DND-41 (cell line): ENCODE measurements around the gene AFAP1.

Experiments used
- ATAC-seq: fragments of 200-7000 bp; cut with Tn5 transposase; 3 replicates; pipeline ENCODE4 v1.9.1; 2021; ENCODE audit warnings: low read depth; ENCODE audit not compliant: insufficient read depth
- DNase-seq: peaks from one replicate; pipeline ENCODE4 v3.0.0-alpha.2; 2020
- H2AFZ ChIP-seq: 2 replicates; pipeline ENCODE4 v1.6.0; 2012; ENCODE audit warnings: low read depth, low read length
- H3K27ac ChIP-seq: 2 replicates; pipeline ENCODE4 v1.5.1; 2012; ENCODE audit warnings: low read length, inconsistent platforms
- H3K27me3 ChIP-seq: fragments of 200-600 bp; sonication (generic); 2 replicates; pipeline ENCODE4 v1.6.0; 2012; ENCODE audit warnings: low read length, mild to moderate bottlenecking, inconsistent platforms; ENCODE audit not compliant: insufficient read depth, poor library complexity
- H3K36me3 ChIP-seq: 2 replicates; pipeline ENCODE4 v1.5.1; 2012; ENCODE audit warnings: low read length, inconsistent platforms; ENCODE audit not compliant: insufficient read depth
- H3K4me1 ChIP-seq: 2 replicates; pipeline ENCODE4 v1.5.1; 2012; ENCODE audit warnings: mild to moderate bottlenecking, low read length; ENCODE audit not compliant: insufficient read depth
- H3K4me2 ChIP-seq: 2 replicates; pipeline ENCODE4 v1.6.0; 2012; ENCODE audit warnings: mild to moderate bottlenecking, moderate library complexity, low read length, inconsistent platforms; ENCODE audit not compliant: insufficient read depth
- H3K4me3 ChIP-seq, 2 experiments: fragments of 200-600 bp in 1 of 2; shearing (Covaris generic) in 1 of 2; 2 replicates each; pipeline ENCODE4 v1.5.1; 2012 to 2016; ENCODE audit warnings: inconsistent platforms in 2 of 2, low read length in 2 of 2, mild to moderate bottlenecking in 2 of 2, low read depth in 1 of 2, moderate library complexity in 1 of 2
- H3K79me2 ChIP-seq: 2 replicates; pipeline ENCODE4 v1.6.0; 2012; ENCODE audit warnings: low read length, inconsistent platforms; ENCODE audit not compliant: insufficient read depth
- H3K9ac ChIP-seq: 2 replicates; pipeline ENCODE4 v1.6.0; 2012; ENCODE audit warnings: low read depth, mild to moderate bottlenecking, inconsistent platforms, low read length, moderate library complexity
- H3K9me3 ChIP-seq: 2 replicates; pipeline ENCODE4 v1.5.1; 2012; ENCODE audit warnings: low read length, moderate library complexity, mild to moderate bottlenecking, inconsistent platforms; ENCODE audit not compliant: insufficient read depth, severe bottlenecking
- H4K20me1 ChIP-seq: 2 replicates; pipeline ENCODE4 v1.6.0; 2012; ENCODE audit warnings: low read length; ENCODE audit not compliant: insufficient read depth
- CTCF ChIP-seq: IDR thresholded peaks from 2 replicates; pipeline ENCODE4 v1.5.1; 2012; ENCODE audit warnings: borderline replicate concordance, low read length, moderate library complexity, mild to moderate bottlenecking; ENCODE audit not compliant: poor library complexity, severe bottlenecking; ENCODE audit errors: extremely low read depth
- EZH2 ChIP-seq: IDR thresholded peaks from 3 replicates; pipeline ENCODE4 v1.6.1; 2012; ENCODE audit warnings: borderline replicate concordance, low read depth, mild to moderate bottlenecking, moderate library complexity, low read length, inconsistent platforms; ENCODE audit not compliant: severe bottlenecking

The AFAP1 gene

GRCh38 chr4:7837597-7838135 lies 102.0 kb downstream of the AFAP1 start:
- H3K9ac ChIP-seq = no peak overlapping the region
- H3K4me3 ChIP-seq = no peak overlapping the region
- no peaks in the 10 kb centered on the region for H3K9me3 ChIP-seq
- H2AFZ ChIP-seq = no peak overlapping the region
- DNase-seq (no peak), ATAC-seq (no peak)
- H3K4me1 ChIP-seq = no peaks in the 10 kb centered on the region
- H3K36me3 ChIP-seq = no peaks in the 10 kb centered on the region
- no peak overlapping the region for H3K4me2 ChIP-seq
- H4K20me1 ChIP-seq = no peaks in the 10 kb centered on the region
- no peak overlapping the region for H3K27ac ChIP-seq
- H3K27me3 ChIP-seq = peaks cover 2% of the 10 kb centered on the region
- H3K79me2 ChIP-seq = no peaks in the 10 kb centered on the region
- TF ChIP-seq CTCF (no peak), EZH2 (no peak)

- no peak overlapping the region for H3K27ac ChIP-seq
- no peak overlapping the region for H3K4me3 ChIP-seq
- H3K79me2 ChIP-seq = no peaks in the 10 kb centered on the region
- no peaks in the 10 kb centered on the region for H3K36me3 ChIP-seq
- H3K4me2 ChIP-seq = no peak overlapping the region
- no peak overlapping the region for H2AFZ ChIP-seq
- H3K9ac ChIP-seq = no peak overlapping the region
- H4K20me1 ChIP-seq = no peaks in the 10 kb centered on the region
- no peaks in the 10 kb centered on the region for H3K4me1 ChIP-seq
- ATAC-seq = no peak
- TF ChIP-seq EZH2 (no peak), CTCF (no peak)
- peaks cover under 1% of the 10 kb centered on the region for H3K27me3 ChIP-seq
- H3K9me3 ChIP-seq = no peaks in the 10 kb centered on the region
- no peak for DNase-seq
These were observed 107.6 kb downstream of the AFAP1 start for GRCh38 chr4:7831858-7832730.

GRCh38 chr4:7831330-7831729 lies 108.3 kb downstream of the AFAP1 start:
- Histone ChIP-seq H3K4me3 (no peak overlapping the region), H3K36me3 (no peaks in the 10 kb centered on the region), H3K4me2 (no peak overlapping the region), H4K20me1 (no peaks in the 10 kb centered on the region), H3K27me3 (peaks cover 3% of the 10 kb centered on the region), H3K4me1 (no peaks in the 10 kb centered on the region), H2AFZ (no peak overlapping the region), H3K27ac (no peak overlapping the region), H3K9me3 (no peaks in the 10 kb centered on the region), H3K9ac (no peak overlapping the region), H3K79me2 (no peaks in the 10 kb centered on the region)
- DNase-seq = no peak
- ATAC-seq = no peak
- TF ChIP-seq CTCF = no peak
- TF ChIP-seq EZH2 = no peak
